Uterus (tissue), 2 donors: ENCODE measurements around the gene BABAM2.

Experiments
- POLR2A ChIP-seq, 2 donors: fragments of 450-650 bp; IDR thresholded peaks; one replicate each; pipeline ENCODE4 v1.6.1; 2016; ENCODE audit warnings: antibody characterized with exemption in 2 of 2, mild to moderate bottlenecking in 1 of 2, moderate library complexity in 1 of 2
- TF ChIP-seq, protein P1 (sequence below), 4 experiments: fragments of 200-600 bp in 2 of 4; fragments of 450-650 bp in 2 of 4; sonication (generic) in 2 of 4; IDR thresholded peaks; one replicate each; pipeline ENCODE4 v1.5.1; 2016 to 2019; ENCODE audit warnings: antibody characterized with exemption in 4 of 4, mild to moderate bottlenecking in 2 of 4, moderate library complexity in 1 of 4

DNA sequence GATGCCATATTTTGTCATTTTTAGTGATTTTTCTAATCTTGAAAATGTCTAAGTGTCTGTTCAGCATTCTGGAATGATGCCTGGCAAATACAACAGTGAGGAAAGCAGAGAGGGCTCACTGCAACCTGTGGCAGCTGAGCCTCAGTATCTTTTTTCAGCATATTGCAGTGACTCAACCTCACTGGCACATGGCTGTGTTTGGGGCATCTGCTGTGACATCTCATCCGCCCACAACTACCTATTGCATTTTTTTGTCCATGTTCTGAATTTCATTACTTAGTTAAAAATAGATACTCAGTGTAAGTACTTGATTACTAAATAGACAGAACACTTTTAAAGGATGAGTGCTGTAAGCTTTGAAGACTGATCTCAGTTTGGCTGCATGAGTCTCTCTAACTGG, 10.7 kb downstream of the BABAM2 start:
- TF ChIP-seq, protein P1, sequence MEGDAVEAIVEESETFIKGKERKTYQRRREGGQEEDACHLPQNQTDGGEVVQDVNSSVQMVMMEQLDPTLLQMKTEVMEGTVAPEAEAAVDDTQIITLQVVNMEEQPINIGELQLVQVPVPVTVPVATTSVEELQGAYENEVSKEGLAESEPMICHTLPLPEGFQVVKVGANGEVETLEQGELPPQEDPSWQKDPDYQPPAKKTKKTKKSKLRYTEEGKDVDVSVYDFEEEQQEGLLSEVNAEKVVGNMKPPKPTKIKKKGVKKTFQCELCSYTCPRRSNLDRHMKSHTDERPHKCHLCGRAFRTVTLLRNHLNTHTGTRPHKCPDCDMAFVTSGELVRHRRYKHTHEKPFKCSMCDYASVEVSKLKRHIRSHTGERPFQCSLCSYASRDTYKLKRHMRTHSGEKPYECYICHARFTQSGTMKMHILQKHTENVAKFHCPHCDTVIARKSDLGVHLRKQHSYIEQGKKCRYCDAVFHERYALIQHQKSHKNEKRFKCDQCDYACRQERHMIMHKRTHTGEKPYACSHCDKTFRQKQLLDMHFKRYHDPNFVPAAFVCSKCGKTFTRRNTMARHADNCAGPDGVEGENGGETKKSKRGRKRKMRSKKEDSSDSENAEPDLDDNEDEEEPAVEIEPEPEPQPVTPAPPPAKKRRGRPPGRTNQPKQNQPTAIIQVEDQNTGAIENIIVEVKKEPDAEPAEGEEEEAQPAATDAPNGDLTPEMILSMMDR (IDR thresholded peaks at IDR 0.05) = no peak
- no peak for TF ChIP-seq POLR2A (IDR thresholded peaks at IDR 0.05)
